ENCODE data around the gene OR5H14.
"Not testable (repeated sequence)": the region's sequence is repeated elsewhere in the genome, so short reads cannot be mapped to it uniquely, and the experiment has no call there.

DNA sequence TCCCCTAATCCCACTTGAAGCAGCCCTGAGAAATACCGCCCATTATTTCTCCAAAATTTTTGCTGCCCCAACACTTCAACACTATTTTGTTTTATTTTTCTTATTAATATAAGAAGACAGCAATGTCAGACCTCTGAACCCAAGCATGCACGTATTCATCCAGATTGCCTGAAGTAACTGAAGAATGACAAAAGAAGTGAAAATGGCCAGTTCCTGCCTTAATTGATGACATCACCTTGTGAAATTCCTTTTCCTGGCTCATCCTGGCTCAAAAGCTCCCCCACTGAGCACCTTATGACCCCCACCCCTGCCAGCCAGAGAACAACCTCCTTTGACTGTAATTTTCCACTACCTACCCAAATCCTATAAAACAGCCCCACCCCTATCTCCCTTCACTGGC lies 49.0 kb downstream of the OR5H14 start:
- not testable (repeated sequence) for TF ChIP-seq MEF2A (IDR thresholded peaks at IDR 0.05; ENCODE audit: borderline replicate concordance, low read depth); SMC3 (IDR thresholded peaks at IDR 0.05; ENCODE audit: low read depth, low read length); JUND (IDR thresholded peaks at IDR 0.05); TAF1 (IDR thresholded peaks at IDR 0.05; ENCODE audit: borderline replicate concordance, low read depth, low read length); CHD2 (IDR thresholded peaks at IDR 0.05; ENCODE audit: low read length, partially characterized antibody); FOXM1 (IDR thresholded peaks at IDR 0.05; ENCODE audit: low read depth); TCF12 (IDR thresholded peaks at IDR 0.05); RAD21 (IDR thresholded peaks at IDR 0.05; ENCODE audit: low read length); NRF1 (IDR thresholded peaks at IDR 0.05; ENCODE audit: low read depth, low read length)
- TF ChIP-seq, protein P1, sequence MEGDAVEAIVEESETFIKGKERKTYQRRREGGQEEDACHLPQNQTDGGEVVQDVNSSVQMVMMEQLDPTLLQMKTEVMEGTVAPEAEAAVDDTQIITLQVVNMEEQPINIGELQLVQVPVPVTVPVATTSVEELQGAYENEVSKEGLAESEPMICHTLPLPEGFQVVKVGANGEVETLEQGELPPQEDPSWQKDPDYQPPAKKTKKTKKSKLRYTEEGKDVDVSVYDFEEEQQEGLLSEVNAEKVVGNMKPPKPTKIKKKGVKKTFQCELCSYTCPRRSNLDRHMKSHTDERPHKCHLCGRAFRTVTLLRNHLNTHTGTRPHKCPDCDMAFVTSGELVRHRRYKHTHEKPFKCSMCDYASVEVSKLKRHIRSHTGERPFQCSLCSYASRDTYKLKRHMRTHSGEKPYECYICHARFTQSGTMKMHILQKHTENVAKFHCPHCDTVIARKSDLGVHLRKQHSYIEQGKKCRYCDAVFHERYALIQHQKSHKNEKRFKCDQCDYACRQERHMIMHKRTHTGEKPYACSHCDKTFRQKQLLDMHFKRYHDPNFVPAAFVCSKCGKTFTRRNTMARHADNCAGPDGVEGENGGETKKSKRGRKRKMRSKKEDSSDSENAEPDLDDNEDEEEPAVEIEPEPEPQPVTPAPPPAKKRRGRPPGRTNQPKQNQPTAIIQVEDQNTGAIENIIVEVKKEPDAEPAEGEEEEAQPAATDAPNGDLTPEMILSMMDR (IDR thresholded peaks at IDR 0.05), result not testable (repeated sequence)

Data from SK-N-SH (cell line).